ENCODE results near the gene GAS2L1. TPM values are rescaled to one million over a fixed set of nuclear protein-coding genes. Genes with fewer than 3 reads are reported as not detected.

The GAS2L1 gene
- total and polyA plus RNA-seq, 2 of the 4 experiments (the other 2 are of a cell fraction): 1.4 to 15.6 TPM

DNA sequence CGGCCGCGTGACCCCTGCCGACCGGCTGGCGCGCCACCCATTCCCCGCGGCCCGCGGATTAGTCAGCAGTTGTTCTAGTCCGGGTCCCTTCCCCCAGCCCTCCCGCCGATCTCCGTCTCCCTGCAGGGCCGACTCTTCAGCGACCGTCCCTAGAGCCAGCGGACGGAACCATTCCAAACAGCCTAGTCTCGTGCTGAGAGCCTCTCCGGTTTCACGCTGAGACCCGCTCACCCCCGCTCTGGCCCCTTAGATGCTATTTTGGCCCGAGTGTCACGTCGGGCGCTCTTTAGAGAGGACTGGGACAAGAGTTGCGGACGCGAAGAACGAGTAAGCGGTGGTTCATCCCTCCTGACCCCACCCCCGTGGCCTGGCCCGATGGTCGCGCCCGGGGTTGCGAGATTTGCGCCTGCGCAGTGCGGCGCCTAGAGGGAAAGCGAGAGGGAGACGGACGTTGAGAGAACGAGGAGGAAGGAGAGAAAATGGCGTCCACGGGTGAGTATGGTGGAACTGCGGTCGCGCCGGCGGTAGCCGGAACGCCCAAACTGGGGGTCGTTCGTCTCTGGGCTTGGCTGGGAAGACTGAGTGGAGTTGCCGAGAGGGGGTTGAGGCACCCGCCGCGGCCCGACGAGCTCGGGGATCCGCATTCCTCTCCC lies 38.5 kb upstream of the GAS2L1 start, which contains the start of the genes EWSR1 and RHBDD3:
TSS of gene EWSR1 (plus strand) at position 411 of the 653 bp plus-strand sequence. CDS start at position 480, 69 bp downstream.
TSS of gene RHBDD3 (minus strand) at position 124 of the 653 bp plus-strand sequence. CDS start 2,355 bp downstream, outside the sequence.
- POLR2A ChIA-PET (ENCODE audit: unreplicated experiment): no interaction called here
- H3K79me1 ChIP-seq (ENCODE audit: low read depth in 1 of 2, low read length in 2 of 2): peaks cover 15 to 49% of the 10 kb centered on the region in 2 experiments; a peak in 3 of 4 replicates
- H3K9me1 ChIP-seq (ENCODE audit: insufficient read depth, low read length): peaks cover 16% of the 10 kb centered on the region
- peak within 1 kb of the TSS; percentile 91; the same call in 2 of the 3 replicates for H2BK15ac ChIP-seq (ENCODE audit: low read depth, low read length)
- H3K14ac ChIP-seq (replicated peaks; ENCODE audit: low read depth, low read length): peak within 1 kb of the TSS; percentile 100
- H2BK20ac ChIP-seq (ENCODE audit: low read depth, low read length): peak within 1 kb of the TSS; percentile 100
- BruUV-seq (replicated peaks): no TSS peak
- dilution Hi-C loops (cut with HindIII; ENCODE audit: low sequenced_read_pairs, unreplicated experiment): no loop called here
- H3K18ac ChIP-seq (ENCODE audit: low read depth, low read length): peak within 1 kb of the TSS; percentile 99
- H3K4me2 ChIP-seq (ENCODE audit: low read depth, low read length): peak within 1 kb of the TSS; percentile 97
- peaks cover 45% of the 10 kb centered on the region for H4K20me1 ChIP-seq (ENCODE audit: insufficient read depth, low read length)
- H3K4me1 ChIP-seq (ENCODE audit: control insufficient read depth, insufficient read depth, low read length): peaks cover 17% of the 10 kb centered on the region
- H2AK5ac ChIP-seq (ENCODE audit: low read depth, low read length): peak within 1 kb of the TSS; percentile 99
- peak within 1 kb of the TSS; percentile 100 for H3K23ac ChIP-seq (ENCODE audit: low read depth, low read length)
- peaks cover 20% of the 10 kb centered on the region for H3K36me3 ChIP-seq (ENCODE audit: control insufficient read depth, insufficient read depth, low read length)
- intact Hi-C loops (cut with micrococcal nuclease): no loop called here
- peak within 1 kb of the TSS; percentile 86 to 100 for H4K8ac ChIP-seq (ENCODE audit: low read depth in 2 of 2, low read length in 2 of 2)
- 1% methylated on average over 31 of the region's 67 CpGs; no CpG with 5 or more reads in 1 of the 2 experiments for WGBS, 2 experiments (ENCODE audit: extremely low coverage in 2 of 2, insufficient read length in 1 of 2)
- H2BK120ac ChIP-seq (ENCODE audit: low read depth, low read length): peak within 1 kb of the TSS; percentile 100
- H3K4ac ChIP-seq (ENCODE audit: low read depth, low read length): peak within 1 kb of the TSS; percentile 100
- ATAC-seq (ENCODE audit: low read depth): peak; percentile 89
- peak within 1 kb of the TSS; percentile 99 for H3K9ac ChIP-seq (ENCODE audit: low read depth, low read length)
- peak within 1 kb of the TSS; percentile 100 for H2AFZ ChIP-seq (replicated peaks; ENCODE audit: low read length, poor library complexity)
- H4K91ac ChIP-seq (ENCODE audit: insufficient read depth, low read depth, low read length): peak within 1 kb of the TSS; percentile 100
- peak within 1 kb of the TSS; percentile 98 for H3K27ac ChIP-seq (ENCODE audit: insufficient read depth, low read length)
- CTCF ChIA-PET: no interaction called here
- peak within 1 kb of the TSS; percentile 100 for H3K56ac ChIP-seq (ENCODE audit: extremely low read depth, insufficient read depth, low read length)
- DNase-seq: peak; percentile 97
- H2BK5ac ChIP-seq (ENCODE audit: low read depth, low read length, poor library complexity, severe bottlenecking): peak within 1 kb of the TSS; percentile 99
- peak within 1 kb of the TSS; percentile 75 for H3K4me3 ChIP-seq (ENCODE audit: insufficient read depth, low read depth, low read length)
- H4K5ac ChIP-seq (ENCODE audit: low read depth, low read length): peak within 1 kb of the TSS; percentile 99
- in situ Hi-C loops (cut with MboI; ENCODE audit: low sequenced_read_pairs): no loop called here
- peak within 1 kb of the TSS; percentile 100 for H2AK9ac ChIP-seq (replicated peaks; ENCODE audit: low read depth, low read length, poor library complexity)
- H3K27me3 ChIP-seq (ENCODE audit: control insufficient read depth, insufficient read depth, low read length): no peaks in the 10 kb centered on the region
- H3K9me3 ChIP-seq (ENCODE audit: control insufficient read depth, insufficient read depth, low read length): no peaks in the 10 kb centered on the region
- TF ChIP-seq SMC3 (IDR thresholded peaks at IDR 0.05; ENCODE audit: low read depth, low read length): no peak
- no peak for TF ChIP-seq RFX5 (IDR thresholded peaks at IDR 0.05; ENCODE audit: low read depth, low read length)
- peak; percentile 69 for TF ChIP-seq NFE2L2 (IDR thresholded peaks at IDR 0.05; ENCODE audit: low read depth, low read length)
- TF ChIP-seq CTCF (conservative IDR thresholded peaks at IDR 0.05; ENCODE audit: low read depth, low read length): no peak
- peak; percentile 55; the same call in 1 of the 2 replicates for TF ChIP-seq FOS (IDR thresholded peaks at IDR 0.05; ENCODE audit: low read depth, low read length)
- TF ChIP-seq RAD21 (IDR thresholded peaks at IDR 0.05; ENCODE audit: low read length): no peak
- TF ChIP-seq CHD1 (IDR thresholded peaks at IDR 0.05; ENCODE audit: low read depth, low read length): peak; percentile 99; the same call in 1 of the 2 replicates
- peak; percentile 93 for TF ChIP-seq POLR2A (IDR thresholded peaks at IDR 0.05; ENCODE audit: low read depth, low read length)
- no peak for TF ChIP-seq RCOR1 (IDR thresholded peaks at IDR 0.05; ENCODE audit: insufficient replicate concordance, low read length)
- TF ChIP-seq, protein P1, sequence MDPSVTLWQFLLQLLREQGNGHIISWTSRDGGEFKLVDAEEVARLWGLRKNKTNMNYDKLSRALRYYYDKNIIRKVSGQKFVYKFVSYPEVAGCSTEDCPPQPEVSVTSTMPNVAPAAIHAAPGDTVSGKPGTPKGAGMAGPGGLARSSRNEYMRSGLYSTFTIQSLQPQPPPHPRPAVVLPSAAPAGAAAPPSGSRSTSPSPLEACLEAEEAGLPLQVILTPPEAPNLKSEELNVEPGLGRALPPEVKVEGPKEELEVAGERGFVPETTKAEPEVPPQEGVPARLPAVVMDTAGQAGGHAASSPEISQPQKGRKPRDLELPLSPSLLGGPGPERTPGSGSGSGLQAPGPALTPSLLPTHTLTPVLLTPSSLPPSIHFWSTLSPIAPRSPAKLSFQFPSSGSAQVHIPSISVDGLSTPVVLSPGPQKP (IDR thresholded peaks at IDR 0.05; ENCODE audit: borderline replicate concordance, low read depth, low read length): no peak
- TF ChIP-seq MXI1 (IDR thresholded peaks at IDR 0.05; ENCODE audit: borderline replicate concordance, low read depth, low read length): peak; percentile 72; the same call in 1 of the 2 replicates
- TF ChIP-seq, protein P2, sequence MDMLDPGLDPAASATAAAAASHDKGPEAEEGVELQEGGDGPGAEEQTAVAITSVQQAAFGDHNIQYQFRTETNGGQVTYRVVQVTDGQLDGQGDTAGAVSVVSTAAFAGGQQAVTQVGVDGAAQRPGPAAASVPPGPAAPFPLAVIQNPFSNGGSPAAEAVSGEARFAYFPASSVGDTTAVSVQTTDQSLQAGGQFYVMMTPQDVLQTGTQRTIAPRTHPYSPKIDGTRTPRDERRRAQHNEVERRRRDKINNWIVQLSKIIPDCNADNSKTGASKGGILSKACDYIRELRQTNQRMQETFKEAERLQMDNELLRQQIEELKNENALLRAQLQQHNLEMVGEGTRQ (IDR thresholded peaks at IDR 0.05; ENCODE audit: low read depth, low read length): peak; percentile 74
- TF ChIP-seq BHLHE40 (IDR thresholded peaks at IDR 0.05; ENCODE audit: low read depth, low read length): peak; percentile 99
- peak; percentile 31; the same call in 1 of the 2 replicates for TF ChIP-seq MAFK (IDR thresholded peaks at IDR 0.05; ENCODE audit: low read depth, low read length)
- TF ChIP-seq CEBPB (IDR thresholded peaks at IDR 0.05; ENCODE audit: low read depth, low read length): peak; percentile 74

Measured in IMR-90 (cell line).